SJCRH30 (cell line): ENCODE measurements around the gene MEDAG. TPM values are rescaled to one million over a fixed set of nuclear protein-coding genes. Genes with fewer than 3 reads are reported as not detected.

Source experiments
- total RNA-seq: library from RNA; depleted of rRNA; stranded (reverse); fragments of >200 nt; shearing (Covaris generic); gene quantifications from 2 replicates; pipeline ENCODE4 v1.2.3, GENCODE V29; 2014; rRNA removed

The MEDAG gene
- total RNA-seq, 1 experiment from 2014 or later = 56.1 TPM

Other genes starting within 250 kb of the MEDAG start
- gene ALOX5AP, start 170.7 kb upstream of the MEDAG start, total RNA-seq = 0.73 and 0.76 TPM in 2 replicates
- not detected in 2 replicates for gene TEX26, start 26.4 kb downstream of the MEDAG start, total RNA-seq